Measurements from ENCODE around the gene VPS35. TPM values are rescaled to one million over a fixed set of nuclear protein-coding genes. Genes with fewer than 3 reads are reported as not detected.

Gene VPS35
- total RNA-seq, 1 donor from 2014 or later = 112 TPM

GRCh38 chr16:46701615-46702014, 12.6 kb upstream of the VPS35 start:
- DNase-seq (ENCODE audit: low read depth) = no peak
- H3K4me3 ChIP-seq (ENCODE audit: low read depth, low read length) = no peak overlapping the region
- TF ChIP-seq, protein P1, sequence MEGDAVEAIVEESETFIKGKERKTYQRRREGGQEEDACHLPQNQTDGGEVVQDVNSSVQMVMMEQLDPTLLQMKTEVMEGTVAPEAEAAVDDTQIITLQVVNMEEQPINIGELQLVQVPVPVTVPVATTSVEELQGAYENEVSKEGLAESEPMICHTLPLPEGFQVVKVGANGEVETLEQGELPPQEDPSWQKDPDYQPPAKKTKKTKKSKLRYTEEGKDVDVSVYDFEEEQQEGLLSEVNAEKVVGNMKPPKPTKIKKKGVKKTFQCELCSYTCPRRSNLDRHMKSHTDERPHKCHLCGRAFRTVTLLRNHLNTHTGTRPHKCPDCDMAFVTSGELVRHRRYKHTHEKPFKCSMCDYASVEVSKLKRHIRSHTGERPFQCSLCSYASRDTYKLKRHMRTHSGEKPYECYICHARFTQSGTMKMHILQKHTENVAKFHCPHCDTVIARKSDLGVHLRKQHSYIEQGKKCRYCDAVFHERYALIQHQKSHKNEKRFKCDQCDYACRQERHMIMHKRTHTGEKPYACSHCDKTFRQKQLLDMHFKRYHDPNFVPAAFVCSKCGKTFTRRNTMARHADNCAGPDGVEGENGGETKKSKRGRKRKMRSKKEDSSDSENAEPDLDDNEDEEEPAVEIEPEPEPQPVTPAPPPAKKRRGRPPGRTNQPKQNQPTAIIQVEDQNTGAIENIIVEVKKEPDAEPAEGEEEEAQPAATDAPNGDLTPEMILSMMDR (conservative IDR thresholded peaks at IDR 0.05; ENCODE audit: low read depth, low read length) = no peak

GRCh38 chr16:46700048-46700447, 11.1 kb upstream of the VPS35 start:
- DNase-seq (ENCODE audit: low read depth) = no peak
- no peak overlapping the region for H3K4me3 ChIP-seq (ENCODE audit: low read depth, low read length)
- TF ChIP-seq, protein P1 (conservative IDR thresholded peaks at IDR 0.05; ENCODE audit: low read depth, low read length) = no peak

DNA sequence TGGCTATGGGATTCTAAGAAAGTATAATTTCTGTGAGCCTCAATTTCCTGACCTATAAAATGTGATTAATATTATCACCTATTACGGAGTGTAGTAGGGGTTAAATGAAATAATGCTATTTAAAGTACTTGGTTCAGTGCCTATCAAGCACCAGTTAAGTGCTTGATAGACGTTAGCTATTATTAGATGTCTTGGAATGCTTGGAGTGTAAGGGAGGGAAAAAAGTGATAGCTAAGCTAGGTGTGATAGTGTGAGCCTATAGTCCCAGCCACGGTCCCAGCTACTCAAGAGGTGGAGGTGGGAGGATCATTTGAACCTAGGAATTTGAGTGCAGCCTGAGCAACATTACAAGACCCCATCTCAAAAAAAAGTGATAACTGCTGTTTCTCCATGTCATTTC, 8.0 kb upstream of the VPS35 start:
- DNase-seq (ENCODE audit: low read depth) = no peak
- TF ChIP-seq, protein P1 (conservative IDR thresholded peaks at IDR 0.05; ENCODE audit: low read depth, low read length) = no peak
- H3K4me3 ChIP-seq (ENCODE audit: low read depth, low read length) = no peak overlapping the region

DNA sequence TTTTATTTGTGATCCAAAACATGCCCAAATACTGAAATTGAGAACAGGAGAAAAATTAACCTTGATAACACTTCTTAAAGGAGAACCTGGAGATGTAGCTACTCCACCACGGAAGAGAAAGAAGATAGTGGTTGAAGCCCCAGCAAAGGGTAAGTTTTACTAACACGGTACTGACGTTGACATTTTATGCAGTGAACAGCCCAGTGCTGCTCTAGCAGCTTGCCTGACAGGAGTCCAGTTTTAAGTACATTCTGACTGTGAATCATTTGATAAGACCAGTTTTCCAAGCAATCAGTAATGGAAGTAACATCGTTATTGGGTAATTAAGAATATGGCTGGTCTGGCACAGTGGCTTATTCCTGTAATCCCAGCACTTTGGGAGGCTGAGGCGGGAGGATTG, 7.0 kb upstream of the VPS35 start:
- no peak for DNase-seq (ENCODE audit: low read depth)
- TF ChIP-seq, protein P1 (conservative IDR thresholded peaks at IDR 0.05; ENCODE audit: low read depth, low read length) = no peak
- no peak overlapping the region for H3K4me3 ChIP-seq (ENCODE audit: low read depth, low read length)

DNA sequence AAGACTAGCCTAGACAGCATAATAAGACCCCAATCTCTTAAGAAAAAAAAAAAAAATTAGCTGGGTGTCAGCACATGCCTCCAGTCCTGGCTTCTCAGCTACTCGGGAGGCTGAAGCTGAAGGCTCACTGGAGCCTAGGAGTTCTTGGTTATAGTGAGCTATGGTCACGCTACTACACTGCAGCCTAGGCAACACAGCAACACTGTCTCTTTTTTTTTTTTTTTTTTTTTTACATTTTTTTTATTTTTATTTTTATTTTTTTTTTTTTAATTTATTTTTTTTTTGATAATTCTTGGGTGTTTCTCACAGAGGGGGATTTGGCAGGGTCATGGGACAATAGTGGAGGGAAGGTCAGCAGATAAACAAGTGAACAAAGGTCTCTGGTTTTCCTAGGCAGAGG, 4.6 kb upstream of the VPS35 start:
- DNase-seq (ENCODE audit: low read depth) = no peak
- TF ChIP-seq, protein P1 (conservative IDR thresholded peaks at IDR 0.05; ENCODE audit: low read depth, low read length) = no peak
- H3K4me3 ChIP-seq (ENCODE audit: low read depth, low read length) = no peak overlapping the region

DNA sequence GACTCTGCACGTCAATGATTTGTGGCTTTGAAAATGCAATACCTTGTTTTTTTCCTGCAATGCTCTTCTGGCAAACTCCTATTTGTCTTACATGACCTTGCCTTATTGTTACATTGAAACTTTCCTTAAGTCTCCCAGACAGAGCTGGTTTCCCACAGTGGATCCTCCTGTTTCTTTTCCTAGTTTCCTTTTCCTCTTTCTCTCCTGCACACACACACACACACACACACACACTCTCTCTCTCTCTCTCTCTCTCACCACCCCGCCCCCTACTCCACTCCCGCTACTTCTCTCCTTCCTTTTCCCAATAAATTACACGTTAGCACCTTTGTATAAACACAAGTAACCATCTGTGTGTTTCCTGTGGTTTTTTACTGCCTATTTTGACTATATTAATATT, 2.7 kb upstream of the VPS35 start:
- no peak overlapping the region for H3K4me3 ChIP-seq (ENCODE audit: low read depth, low read length)
- TF ChIP-seq, protein P1 (conservative IDR thresholded peaks at IDR 0.05; ENCODE audit: low read depth, low read length) = no peak
- DNase-seq (ENCODE audit: low read depth) = no peak

DNA sequence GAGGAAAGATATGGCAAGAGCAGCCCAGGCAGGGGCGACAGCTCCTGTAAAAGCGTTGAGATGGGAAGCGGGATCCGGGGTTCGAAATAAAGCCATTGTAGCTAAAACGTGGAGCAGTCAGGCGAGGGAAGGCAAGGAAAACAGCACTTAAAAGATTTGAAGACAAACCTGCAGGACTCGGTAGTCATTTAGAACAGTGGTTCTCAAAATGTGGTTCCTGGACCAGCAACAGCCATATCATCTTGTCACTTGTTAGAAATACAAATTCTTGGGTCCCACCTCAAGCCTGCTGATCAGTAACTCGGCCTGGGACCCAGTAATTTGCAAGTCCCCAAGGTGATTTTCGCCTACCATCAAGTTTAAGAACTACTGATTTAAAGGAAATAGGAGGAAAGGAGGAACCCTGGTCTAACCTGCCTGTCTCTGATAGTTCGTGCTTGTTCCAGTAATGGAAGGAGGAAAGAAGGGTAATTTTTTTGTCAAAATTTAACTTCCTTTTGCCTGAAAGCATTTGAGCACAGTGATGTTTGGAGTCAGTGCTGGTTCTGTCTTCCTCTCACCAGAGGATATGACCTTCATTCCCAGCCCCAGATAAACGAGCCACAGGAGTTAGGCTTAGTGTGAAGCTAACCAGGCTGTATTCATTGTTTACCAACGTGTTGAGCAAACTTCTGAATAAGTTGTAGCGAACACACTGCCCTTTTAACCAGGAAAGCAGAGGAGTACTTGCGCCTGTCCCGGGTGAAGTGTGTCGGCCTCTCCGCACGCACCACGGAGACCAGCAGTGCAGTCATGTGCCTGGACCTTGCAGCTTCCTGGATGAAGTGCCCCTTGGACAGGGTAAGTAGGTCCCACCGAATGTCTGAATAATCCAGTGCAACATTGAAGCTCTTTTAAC, 1.6 kb upstream of the VPS35 start:
- peak overlapping the region; percentile 91 for H3K4me3 ChIP-seq (ENCODE audit: low read depth, low read length)
- no peak for DNase-seq (ENCODE audit: low read depth)
- TF ChIP-seq, protein P1 (conservative IDR thresholded peaks at IDR 0.05; ENCODE audit: low read depth, low read length) = no peak

Measured in epithelial cell of proximal tubule (primary cell).